ENCODE measurements around the gene ASTN2. TPM values are rescaled to one million over a fixed set of nuclear protein-coding genes. Genes with fewer than 3 reads are reported as not detected.

Gene ASTN2
- total and polyA plus RNA-seq, 7 experiments from 2014 or later = 2.2 to 5.3 (median 4.0) TPM

GRCh38 chr9:117282541-117282940 lies 132.3 kb downstream of the ASTN2 start:
- Mint-ChIP-seq H3K9me3 (peaks cover 0 to 18% (median 4%) of the 10 kb centered on the region in 11 donors), H3K27me3 (peaks cover 0 to 11% (median 0%) of the 10 kb centered on the region in 5 donors), H3K4me3 (no peak overlapping the region), H3K4me1 (no peaks in the 10 kb centered on the region), H3K36me3 (no peaks in the 10 kb centered on the region), H3K27ac (no peak overlapping the region)
- no peak for ATAC-seq
- no peaks in the 10 kb centered on the region for H3K36me3 ChIP-seq (ENCODE audit: control insufficient read depth in 2 of 3, insufficient read depth in 3 of 3, low read length in 3 of 3)
- no peak overlapping the region for H3K4me3 ChIP-seq (ENCODE audit: low read length)
- no peak for DNase-seq
- H3K4me1 ChIP-seq (ENCODE audit: control insufficient read depth in 2 of 2, insufficient read depth in 2 of 2, low read length in 2 of 2) = no peaks in the 10 kb centered on the region
- CTCF ChIA-PET = no interaction called here
- H3K27me3 ChIP-seq (ENCODE audit: control insufficient read depth in 2 of 2, insufficient read depth in 2 of 2, low read length in 2 of 2) = peaks cover 0 to 3% of the 10 kb centered on the region in 2 donors
- H3K27ac ChIP-seq (ENCODE audit: low read depth, low read length) = no peak overlapping the region
- POLR2A ChIA-PET = no interaction called here
- no peaks in the 10 kb centered on the region for H3K9me3 ChIP-seq (ENCODE audit: control insufficient read depth in 2 of 3, low read length in 3 of 3)
- intact Hi-C loops (cut with micrococcal nuclease) = no loop called here

GRCh38 chr9:117278471-117279035 lies 136.3 kb downstream of the ASTN2 start:
- intact Hi-C loops (cut with micrococcal nuclease) = no loop called here
- Histone ChIP-seq H3K9me3 (ENCODE audit: control insufficient read depth in 2 of 3, low read length in 3 of 3) (no peaks in the 10 kb centered on the region), H3K27me3 (ENCODE audit: control insufficient read depth in 2 of 2, insufficient read depth in 2 of 2, low read length in 2 of 2) (no peaks in the 10 kb centered on the region), H3K36me3 (ENCODE audit: control insufficient read depth in 2 of 3, insufficient read depth in 3 of 3, low read length in 3 of 3) (no peaks in the 10 kb centered on the region), H3K4me3 (ENCODE audit: low read length) (no peak overlapping the region), H3K4me1 (ENCODE audit: control insufficient read depth in 2 of 2, insufficient read depth in 2 of 2, low read length in 2 of 2) (no peaks in the 10 kb centered on the region), H3K27ac (ENCODE audit: low read depth, low read length) (no peak overlapping the region)
- no peak overlapping the region for H3K4me3 Mint-ChIP-seq
- DNase-seq (no peak), ATAC-seq (no peak)
- ChIA-PET POLR2A (no interaction called here), CTCF (no interaction called here)
- no peak overlapping the region for H3K27ac Mint-ChIP-seq
- H3K27me3 Mint-ChIP-seq = peaks cover 0 to 11% (median 0%) of the 10 kb centered on the region in 5 donors
- H3K9me3 Mint-ChIP-seq = peaks cover 0 to 12% (median 4%) of the 10 kb centered on the region in 11 donors
- H3K4me1 Mint-ChIP-seq = no peaks in the 10 kb centered on the region
- no peaks in the 10 kb centered on the region for H3K36me3 Mint-ChIP-seq

GRCh38 chr9:117278020-117278419 lies 136.8 kb downstream of the ASTN2 start:
- H3K36me3 Mint-ChIP-seq = no peaks in the 10 kb centered on the region
- intact Hi-C loops (cut with micrococcal nuclease) = no loop called here
- no peak overlapping the region for H3K27ac Mint-ChIP-seq
- peaks cover 0 to 11% (median 0%) of the 10 kb centered on the region in 5 donors for H3K27me3 Mint-ChIP-seq
- no peaks in the 10 kb centered on the region for H3K9me3 ChIP-seq (ENCODE audit: control insufficient read depth in 2 of 3, low read length in 3 of 3)
- H3K4me1 Mint-ChIP-seq = no peaks in the 10 kb centered on the region
- H3K36me3 ChIP-seq (ENCODE audit: control insufficient read depth in 2 of 3, insufficient read depth in 3 of 3, low read length in 3 of 3) = no peaks in the 10 kb centered on the region
- DNase-seq (no peak), ATAC-seq (no peak)
- H3K27me3 ChIP-seq (ENCODE audit: control insufficient read depth in 2 of 2, insufficient read depth in 2 of 2, low read length in 2 of 2) = no peaks in the 10 kb centered on the region
- POLR2A ChIA-PET = no interaction called here
- H3K4me1 ChIP-seq (ENCODE audit: control insufficient read depth in 2 of 2, insufficient read depth in 2 of 2, low read length in 2 of 2) = no peaks in the 10 kb centered on the region
- H3K4me3 ChIP-seq (ENCODE audit: low read length) = no peak overlapping the region
- CTCF ChIA-PET = no interaction called here
- H3K27ac ChIP-seq (ENCODE audit: low read depth, low read length) = no peak overlapping the region
- H3K4me3 Mint-ChIP-seq = no peak overlapping the region
- H3K9me3 Mint-ChIP-seq = peaks cover 0 to 13% (median 4%) of the 10 kb centered on the region in 11 donors

GRCh38 chr9:117276444-117276843 lies 138.4 kb downstream of the ASTN2 start:
- Histone ChIP-seq H3K36me3 (ENCODE audit: control insufficient read depth in 2 of 3, insufficient read depth in 3 of 3, low read length in 3 of 3) (no peaks in the 10 kb centered on the region), H3K27me3 (ENCODE audit: control insufficient read depth in 2 of 2, insufficient read depth in 2 of 2, low read length in 2 of 2) (no peaks in the 10 kb centered on the region), H3K27ac (ENCODE audit: low read depth, low read length) (no peak overlapping the region), H3K9me3 (ENCODE audit: control insufficient read depth in 2 of 3, low read length in 3 of 3) (no peaks in the 10 kb centered on the region), H3K4me1 (ENCODE audit: control insufficient read depth in 2 of 2, insufficient read depth in 2 of 2, low read length in 2 of 2) (no peaks in the 10 kb centered on the region), H3K4me3 (ENCODE audit: low read length) (no peak overlapping the region)
- H3K4me1 Mint-ChIP-seq = no peaks in the 10 kb centered on the region
- ChIA-PET CTCF (no interaction called here), POLR2A (no interaction called here)
- no peak overlapping the region for H3K4me3 Mint-ChIP-seq
- no peak overlapping the region for H3K27ac Mint-ChIP-seq
- H3K36me3 Mint-ChIP-seq = no peaks in the 10 kb centered on the region
- no peak for DNase-seq
- H3K27me3 Mint-ChIP-seq = peaks cover 0 to 5% (median 0%) of the 10 kb centered on the region in 5 donors
- intact Hi-C loops (cut with micrococcal nuclease) = no loop called here
- peaks cover 0 to 18% (median 5%) of the 10 kb centered on the region in 11 donors for H3K9me3 Mint-ChIP-seq
- ATAC-seq = no peak

GRCh38 chr9:117273612-117274011 lies 141.2 kb downstream of the ASTN2 start:
- Histone ChIP-seq H3K27me3 (ENCODE audit: control insufficient read depth in 2 of 2, insufficient read depth in 2 of 2, low read length in 2 of 2) (no peaks in the 10 kb centered on the region), H3K4me1 (ENCODE audit: control insufficient read depth in 2 of 2, insufficient read depth in 2 of 2, low read length in 2 of 2) (no peaks in the 10 kb centered on the region), H3K9me3 (ENCODE audit: control insufficient read depth in 2 of 3, low read length in 3 of 3) (no peaks in the 10 kb centered on the region), H3K4me3 (ENCODE audit: low read length) (no peak overlapping the region), H3K36me3 (ENCODE audit: control insufficient read depth in 2 of 3, insufficient read depth in 3 of 3, low read length in 3 of 3) (no peaks in the 10 kb centered on the region), H3K27ac (ENCODE audit: low read depth, low read length) (no peak overlapping the region)
- no peak overlapping the region for H3K27ac Mint-ChIP-seq
- ATAC-seq (no peak), DNase-seq (no peak)
- peaks cover 0 to 12% (median 3%) of the 10 kb centered on the region in 11 donors for H3K9me3 Mint-ChIP-seq
- no peak overlapping the region for H3K4me3 Mint-ChIP-seq
- intact Hi-C loops (cut with micrococcal nuclease) = no loop called here
- H3K27me3 Mint-ChIP-seq = peaks cover 0 to 5% (median 0%) of the 10 kb centered on the region in 5 donors
- H3K4me1 Mint-ChIP-seq = no peaks in the 10 kb centered on the region
- H3K36me3 Mint-ChIP-seq = no peaks in the 10 kb centered on the region
- CTCF ChIA-PET = no interaction called here
- POLR2A ChIA-PET = no interaction called here

GRCh38 chr9:117268847-117269446 lies 145.9 kb downstream of the ASTN2 start:
- H3K36me3 ChIP-seq (ENCODE audit: control insufficient read depth in 2 of 3, insufficient read depth in 3 of 3, low read length in 3 of 3) = no peaks in the 10 kb centered on the region
- H3K4me3 ChIP-seq (ENCODE audit: low read length) = no peak overlapping the region
- H3K4me1 Mint-ChIP-seq = no peaks in the 10 kb centered on the region
- CTCF ChIA-PET = no interaction called here
- no peaks in the 10 kb centered on the region for H3K27me3 ChIP-seq (ENCODE audit: control insufficient read depth in 2 of 2, insufficient read depth in 2 of 2, low read length in 2 of 2)
- no peaks in the 10 kb centered on the region for H3K36me3 Mint-ChIP-seq
- no peaks in the 10 kb centered on the region for H3K27me3 Mint-ChIP-seq
- H3K9me3 ChIP-seq (ENCODE audit: control insufficient read depth in 2 of 3, low read length in 3 of 3) = no peaks in the 10 kb centered on the region
- DNase-seq = no peak
- no peak for ATAC-seq
- no peak overlapping the region for H3K27ac ChIP-seq (ENCODE audit: low read depth, low read length)
- intact Hi-C loops (cut with micrococcal nuclease) = no loop called here
- H3K4me1 ChIP-seq (ENCODE audit: control insufficient read depth in 2 of 2, insufficient read depth in 2 of 2, low read length in 2 of 2) = no peaks in the 10 kb centered on the region
- H3K4me3 Mint-ChIP-seq = no peak overlapping the region
- POLR2A ChIA-PET = no interaction called here
- H3K9me3 Mint-ChIP-seq = peaks cover 0 to 11% (median 4%) of the 10 kb centered on the region in 11 donors
- H3K27ac Mint-ChIP-seq = no peak overlapping the region

GRCh38 chr9:117266855-117267497 lies 147.9 kb downstream of the ASTN2 start:
- H3K9me3 Mint-ChIP-seq = peaks cover 0 to 8% (median 0%) of the 10 kb centered on the region in 11 donors
- peaks cover 0 to 4% (median 0%) of the 10 kb centered on the region in 5 donors for H3K27me3 Mint-ChIP-seq
- Histone ChIP-seq H3K4me3 (ENCODE audit: low read length) (no peak overlapping the region), H3K4me1 (ENCODE audit: control insufficient read depth in 2 of 2, insufficient read depth in 2 of 2, low read length in 2 of 2) (no peaks in the 10 kb centered on the region), H3K27me3 (ENCODE audit: control insufficient read depth in 2 of 2, insufficient read depth in 2 of 2, low read length in 2 of 2) (no peaks in the 10 kb centered on the region), H3K9me3 (ENCODE audit: control insufficient read depth in 2 of 3, low read length in 3 of 3) (no peaks in the 10 kb centered on the region), H3K27ac (ENCODE audit: low read depth, low read length) (no peak overlapping the region), H3K36me3 (ENCODE audit: control insufficient read depth in 2 of 3, insufficient read depth in 3 of 3, low read length in 3 of 3) (no peaks in the 10 kb centered on the region)
- no peaks in the 10 kb centered on the region for H3K36me3 Mint-ChIP-seq
- POLR2A ChIA-PET = no interaction called here
- CTCF ChIA-PET = no interaction called here
- intact Hi-C loops (cut with micrococcal nuclease) = no loop called here
- no peak overlapping the region for H3K27ac Mint-ChIP-seq
- H3K4me3 Mint-ChIP-seq = no peak overlapping the region
- DNase-seq (no peak), ATAC-seq (no peak)
- no peaks in the 10 kb centered on the region for H3K4me1 Mint-ChIP-seq
